HG03175 (cell line): ENCODE results near the gene FIP1L1.

Experiments used
- ATAC-seq: cut with Tn5 transposase; IDR thresholded peaks from one replicate; pipeline ENCODE4 v1.9.1; 2021; ENCODE audit warnings: mild to moderate bottlenecking, moderate library complexity; ENCODE audit not compliant: unreplicated experiment

Gene FIP1L1

DNA sequence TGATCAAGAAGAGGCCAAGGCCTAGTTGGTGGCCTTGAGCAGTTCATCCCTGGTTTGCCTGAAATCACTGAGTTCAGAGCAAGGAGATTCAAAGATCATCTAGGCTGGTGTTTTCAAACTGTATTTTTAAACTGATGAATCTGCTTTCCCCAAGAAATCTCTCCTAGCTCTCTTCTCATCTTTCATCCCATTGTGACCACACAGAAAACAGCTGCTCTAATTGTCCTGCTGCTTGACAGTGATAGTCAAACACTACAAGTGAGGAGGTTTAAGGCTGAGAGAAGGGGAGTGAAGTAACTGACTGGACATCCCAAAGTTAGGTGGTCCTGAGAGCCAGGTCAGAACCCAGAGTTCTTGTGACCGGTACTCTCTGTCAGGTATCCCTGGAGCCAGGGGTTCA, 122.3 kb downstream of the FIP1L1 start:
- no peak for ATAC-seq

DNA sequence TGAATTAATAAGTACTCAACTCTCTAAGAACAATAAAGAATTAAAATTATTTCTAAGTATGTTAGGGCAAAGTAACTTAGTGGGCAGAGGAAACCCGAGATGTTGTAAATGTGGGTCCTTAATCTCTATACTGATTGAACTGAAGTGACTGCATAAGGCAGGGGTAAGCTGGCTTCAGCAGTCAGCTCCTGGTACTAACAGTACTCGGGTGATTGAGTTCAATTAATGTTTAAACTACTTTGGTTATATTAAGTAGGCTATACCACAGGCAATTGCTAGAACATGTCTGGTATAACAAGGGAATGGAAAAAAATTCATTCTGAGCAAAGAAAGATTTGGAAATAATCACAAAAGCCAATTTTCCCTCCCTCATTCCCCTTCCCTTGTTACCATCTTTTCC, 123.1 kb downstream of the FIP1L1 start:
- no peak for ATAC-seq

- no peak for ATAC-seq
These were observed 124.1 kb downstream of the FIP1L1 start for GRCh38 chr4:53501561-53501960.

GRCh38 chr4:53502094-53502493, 124.7 kb downstream of the FIP1L1 start:
- ATAC-seq: no peak

DNA sequence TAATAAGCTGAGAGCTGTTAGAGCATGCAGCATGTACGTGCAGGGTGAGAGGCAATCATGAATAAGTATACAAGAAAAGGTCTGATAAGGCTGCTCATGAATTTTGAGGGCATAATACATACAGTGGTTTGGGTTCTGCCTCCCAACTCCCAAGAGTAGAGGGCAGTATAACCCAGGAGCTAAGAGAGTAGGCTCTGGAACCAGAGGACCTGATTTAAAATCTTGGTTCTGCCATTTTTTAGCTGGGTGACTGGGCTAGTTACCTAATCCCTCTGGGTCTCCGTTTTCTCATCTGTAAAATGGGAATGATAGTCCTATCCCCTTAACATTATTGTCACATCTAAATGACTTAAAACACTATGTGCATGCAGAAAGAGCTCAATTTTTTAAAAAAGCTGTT, 128.5 kb downstream of the FIP1L1 start:
- ATAC-seq: no peak

DNA sequence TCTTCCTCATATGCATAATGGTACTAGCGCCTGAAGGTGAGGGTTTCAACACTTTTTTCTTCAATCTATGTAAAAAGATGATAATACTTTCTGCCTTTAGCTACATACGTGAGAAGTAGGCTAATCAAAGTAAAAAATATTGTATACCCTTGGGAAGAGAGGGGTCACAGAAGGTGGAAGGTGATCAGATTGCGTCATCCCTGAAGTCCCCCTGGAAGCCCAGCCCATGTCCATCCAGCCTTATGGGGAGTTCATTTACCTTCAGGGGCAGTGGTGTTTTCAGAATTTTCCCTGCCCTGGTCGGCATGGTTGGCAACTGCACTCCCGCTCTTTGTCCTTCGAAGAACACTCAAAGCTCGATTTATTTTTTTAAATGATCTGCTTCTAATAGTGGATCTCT, 129.6 kb downstream of the FIP1L1 start:
- no peak for ATAC-seq

- no peak for ATAC-seq
These were observed 130.3 kb downstream of the FIP1L1 start for GRCh38 chr4:53507671-53508286.

- no peak for ATAC-seq
These were observed 131.0 kb downstream of the FIP1L1 start for GRCh38 chr4:53508446-53508845.

DNA sequence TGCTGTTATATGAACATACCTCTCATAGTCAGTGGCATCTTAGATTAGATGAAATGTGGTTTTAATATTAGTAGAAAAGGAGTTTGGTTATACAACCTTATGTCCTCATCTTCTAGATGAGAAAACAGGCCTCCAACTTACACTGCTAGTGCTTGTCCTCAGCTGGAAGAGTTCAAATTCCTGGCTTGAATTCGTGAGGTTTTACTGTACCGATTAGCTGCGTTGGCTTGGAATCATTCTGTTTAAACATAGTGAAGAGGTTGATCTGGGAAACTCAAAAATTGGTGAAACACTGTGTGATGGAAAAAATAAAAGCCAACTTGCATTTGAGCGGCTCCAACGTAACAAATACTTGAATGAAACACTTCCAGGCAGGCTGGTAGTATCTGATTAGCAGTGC, 132.9 kb downstream of the FIP1L1 start:
- no peak for ATAC-seq
